H1 (cell line): Measurements from ENCODE around the gene CHCHD3. TPM values are rescaled to one million over a fixed set of nuclear protein-coding genes. Genes with fewer than 3 reads are reported as not detected.

Source experiments
- CTCF ChIA-PET: fragments of 300-600 bp; sonication (Branson Sonifier 250); formaldehyde crosslinking; loops from one replicate; lab custom pipeline; 2021; ENCODE audit not compliant: partially characterized antibody; lab: Charles Lee
- POLR2A ChIA-PET: fragments of 300-600 bp; sonication (Branson Sonifier 250); formaldehyde crosslinking; loops from one replicate; lab custom pipeline; 2021; ENCODE audit warnings: inconsistent platforms; ENCODE audit not compliant: partially characterized antibody; lab: Charles Lee
- DNase-seq, 2 experiments: peaks; one replicate each; pipeline versions ENCODE4 v3.0.0 to v3.0.0-alpha.2; 2010 to 2022; ENCODE audit warnings: low spot score in 2 of 2, low read depth in 1 of 2, mixed read lengths in 1 of 2
- FAIRE-seq: peaks from 2 replicates; lab custom pipeline; 2011; peaks lifted over from hg19 to GRCh38; lab: Jason Lieb, UNC
- H2AFZ ChIP-seq: 2 replicates; pipeline ENCODE4 v1.8.1; 2012; ENCODE audit warnings: low read length, inconsistent platforms
- H2AK5ac ChIP-seq: 2 replicates; pipeline ENCODE4 v1.6.1; 2013; ENCODE audit warnings: low read depth, low read length
- H2BK120ac ChIP-seq: replicated peaks from 2 replicates; pipeline ENCODE3; 2013; ENCODE audit warnings: low read depth, low read length, inconsistent platforms
- H2BK12ac ChIP-seq: 2 replicates; pipeline ENCODE4 v1.6.1; 2013; ENCODE audit warnings: low read depth, low read length
- H2BK15ac ChIP-seq: 2 replicates; pipeline ENCODE4 v1.6.1; 2013; ENCODE audit warnings: low read length
- H2BK20ac ChIP-seq: 2 replicates; pipeline ENCODE4 v1.6.1; 2013; ENCODE audit warnings: low read length
- H2BK5ac ChIP-seq: 2 replicates; pipeline ENCODE4 v1.6.1; 2013; ENCODE audit warnings: low read depth, low read length
- H3K14ac ChIP-seq: 2 replicates; pipeline ENCODE4 v1.6.1; 2013; ENCODE audit warnings: inconsistent platforms; ENCODE audit not compliant: insufficient read length
- H3K18ac ChIP-seq: 2 replicates; pipeline ENCODE4 v1.6.1; 2013; ENCODE audit warnings: low read length; ENCODE audit errors: extremely low read depth
- H3K23ac ChIP-seq: 2 replicates; pipeline ENCODE4 v1.6.1; 2013; ENCODE audit warnings: inconsistent platforms; ENCODE audit not compliant: insufficient read length
- H3K23me2 ChIP-seq: 2 replicates; pipeline ENCODE4 v1.6.1; 2013; ENCODE audit warnings: low read depth, low read length
- H3K27ac ChIP-seq: 2 replicates; pipeline ENCODE4 v1.6.1; 2011; ENCODE audit warnings: low read depth, low read length, inconsistent platforms
- H3K27me3 ChIP-seq, 4 experiments: replicated peaks in 1 of 4; 1 replicate in 1 of 4; 2 replicates in 3 of 4; pipeline versions ENCODE4 v1.6.1 to v1.8.1; 2011 to 2013; ENCODE audit warnings: low read length in 3 of 4, mild to moderate bottlenecking in 3 of 4, inconsistent platforms in 2 of 4, mixed read lengths in 2 of 4, moderate library complexity in 1 of 4; ENCODE audit not compliant: control insufficient read depth in 3 of 4, insufficient read depth in 3 of 4; ENCODE audit errors: extremely low read depth in 1 of 4
- H3K36me3 ChIP-seq, 4 experiments: 2 replicates each; pipeline versions ENCODE4 v1.6.1 to v1.8.1; 2011 to 2013; ENCODE audit warnings: mild to moderate bottlenecking in 4 of 4, low read length in 3 of 4, moderate library complexity in 2 of 4, control low read depth in 1 of 4, inconsistent platforms in 1 of 4; ENCODE audit not compliant: insufficient read depth in 4 of 4, control insufficient read depth in 2 of 4
- H3K4ac ChIP-seq: replicated peaks from 2 replicates; pipeline ENCODE3; 2013; ENCODE audit warnings: low read length, low read depth, mixed read lengths, inconsistent platforms; ENCODE audit not compliant: insufficient read length
- H3K4me1 ChIP-seq, 4 experiments: replicated peaks in 1 of 4; 1 replicate in 1 of 4; 2 replicates in 3 of 4; pipeline versions ENCODE4 v1.6.1 to v1.8.1; 2011 to 2013; ENCODE audit warnings: low read length in 3 of 4, inconsistent platforms in 2 of 4, mixed read lengths in 1 of 4; ENCODE audit not compliant: insufficient read depth in 4 of 4, control insufficient read depth in 3 of 4
- H3K4me2 ChIP-seq, 2 experiments: 2 replicates each; pipeline versions ENCODE4 v1.6.1 to v1.8.1; 2011 to 2013; ENCODE audit warnings: low read depth in 2 of 2, low read length in 2 of 2, control low read depth in 1 of 2, inconsistent platforms in 1 of 2, mild to moderate bottlenecking in 1 of 2; ENCODE audit not compliant: insufficient read depth in 1 of 2
- H3K4me3 ChIP-seq, 4 experiments: fragments of 200-600, 300-600 bp in 1 of 4; sonication (generic), shearing (Covaris generic), sonication (Bioruptor Twin) in 1 of 4; 2 replicates each; pipeline versions ENCODE4 v1.5.1 to v1.8.1; 2011 to 2016; ENCODE audit warnings: low read length in 4 of 4, low read depth in 3 of 4, control low read depth in 2 of 4, inconsistent platforms in 2 of 4, mild to moderate bottlenecking in 2 of 4, mixed read lengths in 1 of 4, moderate library complexity in 1 of 4; ENCODE audit not compliant: insufficient read depth in 2 of 4; ENCODE audit errors: extremely low read depth in 1 of 4
- H3K56ac ChIP-seq: replicated peaks from 2 replicates; pipeline ENCODE3; 2013; ENCODE audit warnings: low read depth, mild to moderate bottlenecking, mixed read lengths, low read length, inconsistent platforms; ENCODE audit not compliant: insufficient read length
- H3K79me1 ChIP-seq: 2 replicates; pipeline ENCODE4 v1.6.1; 2013; ENCODE audit warnings: low read depth, low read length, control low read depth
- H3K79me2 ChIP-seq, 2 experiments: 2 replicates each; pipeline versions ENCODE4 v1.6.1 to v1.8.1; 2012 to 2013; ENCODE audit warnings: low read length in 2 of 2, mild to moderate bottlenecking in 2 of 2, inconsistent platforms in 1 of 2; ENCODE audit not compliant: insufficient read depth in 2 of 2, control insufficient read depth in 1 of 2
- H3K9ac ChIP-seq, 4 experiments: replicated peaks in 1 of 4; 1 replicate in 1 of 4; 2 replicates in 3 of 4; pipeline versions ENCODE4 v1.6.1 to v1.8.1; 2011 to 2013; ENCODE audit warnings: low read depth in 3 of 4, low read length in 3 of 4, control low read depth in 2 of 4, mild to moderate bottlenecking in 2 of 4, moderate library complexity in 2 of 4, inconsistent platforms in 1 of 4; ENCODE audit errors: extremely low read depth in 1 of 4
- H3K9me3 ChIP-seq, 2 experiments: 2 replicates each; pipeline versions ENCODE4 v1.6.1 to v1.8.1; 2012 to 2013; ENCODE audit warnings: mild to moderate bottlenecking in 2 of 2, moderate library complexity in 2 of 2, control low read depth in 1 of 2, inconsistent platforms in 1 of 2, low read depth in 1 of 2, low read length in 1 of 2, mixed read lengths in 1 of 2; ENCODE audit not compliant: insufficient read depth in 2 of 2
- H4K20me1 ChIP-seq, 2 experiments: replicated peaks in 1 of 2; 2 replicates each; pipeline versions ENCODE3 to v1.8.1; 2011 to 2013; ENCODE audit warnings: inconsistent platforms in 2 of 2, low read length in 2 of 2, mild to moderate bottlenecking in 1 of 2; ENCODE audit not compliant: insufficient read depth in 2 of 2, control insufficient read depth in 1 of 2
- H4K5ac ChIP-seq: 2 replicates; pipeline ENCODE4 v1.6.1; 2013; ENCODE audit warnings: low read length, low read depth, mixed read lengths, inconsistent platforms; ENCODE audit not compliant: insufficient read length
- H4K8ac ChIP-seq: 2 replicates; pipeline ENCODE4 v1.8.0; 2013; ENCODE audit warnings: mild to moderate bottlenecking, moderate library complexity, low read length, inconsistent platforms; ENCODE audit not compliant: insufficient read depth; ENCODE audit errors: extremely low read depth
- H4K91ac ChIP-seq: replicated peaks from 2 replicates; pipeline ENCODE3; 2013; ENCODE audit warnings: low read length, mixed read lengths, inconsistent platforms; ENCODE audit not compliant: insufficient read length
- BACH1 ChIP-seq: IDR thresholded peaks from 2 replicates; pipeline ENCODE4 v1.6.1; 2012; ENCODE audit warnings: low read length, improper control_type of control experiment
- EZH2 ChIP-seq: fragments of 200-600 bp; sonication (generic); IDR thresholded peaks from 2 replicates; pipeline ENCODE4 v1.7.1; 2012; ENCODE audit warnings: low read depth, mild to moderate bottlenecking, moderate library complexity, low read length, inconsistent platforms; ENCODE audit not compliant: severe bottlenecking
- HDAC2 ChIP-seq, 2 experiments: fragments of 300-600 bp in 1 of 2; sonication (generic) in 1 of 2; IDR thresholded peaks; 2 replicates each; pipeline ENCODE4 v1.6.1; 2011 to 2012; ENCODE audit warnings: low read depth in 2 of 2, low read length in 2 of 2, mild to moderate bottlenecking in 2 of 2, moderate library complexity in 2 of 2, borderline replicate concordance in 1 of 2, inconsistent platforms in 1 of 2
- JUND ChIP-seq: IDR thresholded peaks from 2 replicates; pipeline ENCODE4 v1.6.1; 2011; ENCODE audit warnings: mild to moderate bottlenecking, improper control_type of control experiment, low read length
- KDM1A ChIP-seq: fragments of 200-600, 300-600 bp; sonication (generic); IDR thresholded peaks from 2 replicates; pipeline ENCODE4 v1.7.1; 2016; ENCODE audit warnings: mild to moderate bottlenecking, low read length, borderline replicate concordance
- KDM4A ChIP-seq: IDR thresholded peaks from one replicate; pipeline ENCODE4 v1.7.1; 2012; ENCODE audit warnings: low read depth, mild to moderate bottlenecking, moderate library complexity, low read length, inconsistent platforms; ENCODE audit not compliant: severe bottlenecking
- MAFK ChIP-seq: IDR thresholded peaks from 2 replicates; pipeline ENCODE4 v1.6.1; 2012; ENCODE audit warnings: low read depth, mild to moderate bottlenecking, improper control_type of control experiment, low read length
- PHF8 ChIP-seq: fragments of 200-600 bp; sonication (generic); conservative IDR thresholded peaks from 2 replicates; pipeline ENCODE4 v1.7.1; 2012; ENCODE audit warnings: low read depth, mild to moderate bottlenecking, inconsistent platforms, low read length, moderate library complexity
- POU5F1 ChIP-seq: IDR thresholded peaks from 2 replicates; pipeline ENCODE4 v1.6.1; 2011; ENCODE audit warnings: low read depth, mild to moderate bottlenecking, low read length, moderate library complexity
- RFX5 ChIP-seq: IDR thresholded peaks from 2 replicates; pipeline ENCODE4 v1.6.1; 2011; ENCODE audit warnings: low read depth, low read length, improper control_type of control experiment, borderline replicate concordance
- SAP30 ChIP-seq: fragments of 300-600 bp; sonication (generic); IDR thresholded peaks from 2 replicates; pipeline ENCODE4 v1.7.1; 2012; ENCODE audit warnings: low read length, moderate library complexity, mild to moderate bottlenecking, inconsistent platforms; ENCODE audit not compliant: insufficient read depth, insufficient replicate concordance
- SUZ12 ChIP-seq: fragments of 200-600 bp; sonication (generic); IDR thresholded peaks from 2 replicates; pipeline ENCODE4 v1.6.1; 2012; ENCODE audit warnings: mild to moderate bottlenecking, inconsistent platforms, low read length, moderate library complexity, mixed read lengths
- TEAD4 ChIP-seq: IDR thresholded peaks from 2 replicates; pipeline ENCODE4 v1.6.1; 2012; ENCODE audit warnings: low read depth, low read length, inconsistent platforms, mixed read lengths
- WGBS, 2 experiments: shearing (Covaris generic) in 1 of 2; methylation state at CpG; one replicate each; pipeline versions ENCODE4 v1.1.6 to v1.1.7; 2013 to 2015; ENCODE audit warnings: low lambda C conversion rate in 2 of 2, mixed read lengths in 2 of 2, inconsistent platforms in 1 of 2, low coverage in 1 of 2, missing lambda C conversion rate in 1 of 2; ENCODE audit not compliant: insufficient replicate concordance in 2 of 2, insufficient coverage in 1 of 2, insufficient read length in 1 of 2; ENCODE audit errors: extremely low coverage in 1 of 2, missing lambda C conversion rate in 1 of 2; 5-methylcytosine and 5-hydroxymethylcytosine counted together
- polyA plus RNA-seq, 7 experiments: library from polyadenylated mRNA; depleted of rRNA in 3 of 7; stranded (reverse) in 5 of 7; unstranded in 2 of 7; fragments of >200 nt in 5 of 7; fragments of 200-250 nt in 2 of 7; gene quantifications; 1 replicate in 5 of 7; 2 replicates in 1 of 7; 4 replicates in 1 of 7; pipeline versions ENCODE4 v1.2.1 to v1.2.3, GENCODE V29; 2011 to 2013; ENCODE audit warnings: missing spikeins in 2 of 7, mixed read lengths in 2 of 7
- total RNA-seq: library from RNA; stranded (reverse); fragmentation: NEBNext Ultra II Directional; extraction: Animal tissue kit (Norgen Biotek cat#: 25700); gene quantifications from 2 replicates; pipeline ENCODE4 v1.2.1, GENCODE V29; 2021

Gene CHCHD3
- total and polyA plus RNA-seq, 2 of the 8 experiments (the other 6 are each of a cell fraction or from before 2014, with no cell fraction given), result 42.9 to 137 TPM

DNA sequence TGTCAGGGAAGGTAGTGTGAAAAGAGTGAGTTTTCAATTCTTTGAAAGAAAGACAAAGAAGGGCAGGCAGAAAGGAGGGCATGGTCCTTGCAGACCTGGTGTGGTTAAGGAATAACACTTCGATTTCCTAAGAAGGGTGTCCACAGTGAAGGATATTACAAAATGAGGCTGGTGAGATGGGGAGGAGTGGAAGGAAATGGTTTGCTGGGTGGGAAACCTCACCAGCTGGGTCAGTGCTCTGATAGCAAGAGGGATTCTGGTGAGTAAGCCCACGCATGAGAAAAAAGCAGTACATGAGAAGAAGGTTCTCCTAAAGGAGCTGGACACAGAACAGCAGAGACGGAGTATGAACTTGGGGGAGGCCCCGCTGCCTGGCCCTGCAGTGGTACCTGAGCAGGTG is 275.1 kb downstream of the CHCHD3 start:
- Histone ChIP-seq H3K9ac (no peak overlapping the region), H4K20me1 (no peaks in the 10 kb centered on the region), H2BK20ac (no peak overlapping the region), H2BK5ac (no peak overlapping the region), H2AFZ (no peak overlapping the region), H4K5ac (no peak overlapping the region), H3K23me2 (no peaks in the 10 kb centered on the region), H3K4ac (no peak overlapping the region), H4K8ac (no peak overlapping the region), H2BK15ac (no peak overlapping the region), H2BK12ac (no peak overlapping the region), H2BK120ac (no peak overlapping the region), H3K56ac (no peak overlapping the region), H3K79me1 (no peaks in the 10 kb centered on the region), H2AK5ac (no peak overlapping the region), H3K9me3 (no peaks in the 10 kb centered on the region), H3K4me1 (no peaks in the 10 kb centered on the region), H3K79me2 (no peaks in the 10 kb centered on the region), H3K36me3 (no peaks in the 10 kb centered on the region; a peak in 2 of 8 replicates), H3K23ac (no peak overlapping the region), H3K27ac (no peak overlapping the region), H3K14ac (no peak overlapping the region), H3K4me2 (no peak overlapping the region), H3K18ac (no peak overlapping the region), H4K91ac (no peak overlapping the region), H3K27me3 (no peaks in the 10 kb centered on the region), H3K4me3 (no peak overlapping the region)
- TF ChIP-seq JUND, result no peak
- TF ChIP-seq KDM1A, result no peak
- TF ChIP-seq HDAC2 (IDR thresholded peaks at IDR 0.05; ENCODE audit: borderline replicate concordance in 1 of 2, low read depth in 2 of 2, low read length in 2 of 2), result no peak
- no peak for TF ChIP-seq POU5F1
- TF ChIP-seq PHF8, result no peak
- TF ChIP-seq RFX5, result no peak
- TF ChIP-seq BACH1, result no peak
- no peak for TF ChIP-seq KDM4A
- TF ChIP-seq TEAD4, result no peak
- no peak for TF ChIP-seq SUZ12
- TF ChIP-seq SAP30, result no peak
- TF ChIP-seq MAFK, result no peak
- no peak for TF ChIP-seq EZH2
- DNase-seq (no peak), FAIRE-seq (no peak)
- ChIA-PET CTCF (interaction anchor here (0.9 to 2.1 kb wide), 2 partner anchors 11 to 18 kb away, joined by 4 to 5 read pairs; no protein-coding TSS in a partner anchor), POLR2A (no interaction called here)
- WGBS, 2 experiments, result 83% methylated on average over 4 of the region's 4 CpGs; no CpG with 5 or more reads in 1 of the 2 experiments
